Stimulated activated CD4-positive, alpha-beta T cell treated with anti-CD3 and anti-CD28 coated beads, Interleukin-15, amount 100 ng/mL, for 24 hours (primary cell): ENCODE data around the gene TRAF6.
"Not testable (repeated sequence)": the region's sequence is repeated elsewhere in the genome, so short reads cannot be mapped to it uniquely, and the experiment has no call there.

Experiments
- DNase-seq: peaks from one replicate; pipeline ENCODE4 v3.0.0-alpha.2; 2020

TRAF6 gene

GRCh38 chr11:36509694-36510593 is at the start of gene TRAF6:
Gene TRAF6, minus strand, starts transcription at chr11:36510272. Its CDS starts 8,757 bp downstream, at chr11:36501515.
- peak; percentile 95 for DNase-seq

- DNase-seq: no peak
These were observed 48.7 kb upstream of the TRAF6 start for GRCh38 chr11:36558571-36559413.

GRCh38 chr11:36557991-36558390 is 47.9 kb upstream of the TRAF6 start:
- DNase-seq: no peak

- DNase-seq: not testable (repeated sequence)
These were observed 47.3 kb upstream of the TRAF6 start for GRCh38 chr11:36557390-36557789.

- no peak for DNase-seq
These were observed 40.5 kb upstream of the TRAF6 start for GRCh38 chr11:36550385-36551115.

- DNase-seq: peak; percentile 38
These were observed 30.9 kb upstream of the TRAF6 start for GRCh38 chr11:36540998-36541397.

GRCh38 chr11:36534276-36534840 is 24.3 kb upstream of the TRAF6 start:
- no peak for DNase-seq

GRCh38 chr11:36532941-36533601 is 23.0 kb upstream of the TRAF6 start:
- DNase-seq: no peak

GRCh38 chr11:36530840-36531239 is 20.8 kb upstream of the TRAF6 start:
- DNase-seq: no peak

- DNase-seq: no peak
These were observed 3.9 kb upstream of the TRAF6 start for GRCh38 chr11:36513965-36514364.

- no peak for DNase-seq
These were observed 1.9 kb upstream of the TRAF6 start for GRCh38 chr11:36512016-36512415.

GRCh38 chr11:36511062-36511461 is 990 bp upstream of the TRAF6 start:
- DNase-seq: not testable (repeated sequence)

- DNase-seq: no peak
These were observed 496 bp upstream of the TRAF6 start for GRCh38 chr11:36510594-36510942.

- peak; percentile 20 for DNase-seq
These were observed 852 bp downstream of the TRAF6 start for GRCh38 chr11:36509201-36509639.

GRCh38 chr11:36508743-36509142 is 1.3 kb downstream of the TRAF6 start:
- DNase-seq: no peak

- DNase-seq: no peak
These were observed 2.1 kb downstream of the TRAF6 start for GRCh38 chr11:36507824-36508489.

GRCh38 chr11:36501236-36501635 is 8.8 kb downstream of the TRAF6 start:
- DNase-seq: no peak

GRCh38 chr11:36500315-36500721 is 9.8 kb downstream of the TRAF6 start:
- no peak for DNase-seq

GRCh38 chr11:36499315-36499714 is 10.8 kb downstream of the TRAF6 start:
- DNase-seq: no peak

GRCh38 chr11:36498721-36499120 is 11.4 kb downstream of the TRAF6 start:
- no peak for DNase-seq

- no peak for DNase-seq
These were observed 16.7 kb downstream of the TRAF6 start for GRCh38 chr11:36493332-36493731.
